H1 (cell line): ENCODE data around the gene CTIF. TPM values are rescaled to one million over a fixed set of nuclear protein-coding genes. Genes with fewer than 3 reads are reported as not detected.

Source experiments
- CTCF ChIA-PET: fragments of 300-600 bp; sonication (Branson Sonifier 250); formaldehyde crosslinking; loops from one replicate; lab custom pipeline; 2021; ENCODE audit not compliant: partially characterized antibody; lab: Charles Lee
- POLR2A ChIA-PET: fragments of 300-600 bp; sonication (Branson Sonifier 250); formaldehyde crosslinking; loops from one replicate; lab custom pipeline; 2021; ENCODE audit warnings: inconsistent platforms; ENCODE audit not compliant: partially characterized antibody; lab: Charles Lee
- DNase-seq, 2 experiments: peaks; one replicate each; pipeline versions ENCODE4 v3.0.0 to v3.0.0-alpha.2; 2010 to 2022; ENCODE audit warnings: low spot score in 2 of 2, low read depth in 1 of 2, mixed read lengths in 1 of 2
- FAIRE-seq: peaks from 2 replicates; lab custom pipeline; 2011; peaks lifted over from hg19 to GRCh38; lab: Jason Lieb, UNC
- H2AFZ ChIP-seq: 2 replicates; pipeline ENCODE4 v1.8.1; 2012; ENCODE audit warnings: low read length, inconsistent platforms
- H2AK5ac ChIP-seq: 2 replicates; pipeline ENCODE4 v1.6.1; 2013; ENCODE audit warnings: low read depth, low read length
- H2BK120ac ChIP-seq: replicated peaks from 2 replicates; pipeline ENCODE3; 2013; ENCODE audit warnings: low read depth, low read length, inconsistent platforms
- H2BK12ac ChIP-seq: 2 replicates; pipeline ENCODE4 v1.6.1; 2013; ENCODE audit warnings: low read depth, low read length
- H2BK15ac ChIP-seq: 2 replicates; pipeline ENCODE4 v1.6.1; 2013; ENCODE audit warnings: low read length
- H2BK20ac ChIP-seq: 2 replicates; pipeline ENCODE4 v1.6.1; 2013; ENCODE audit warnings: low read length
- H2BK5ac ChIP-seq: 2 replicates; pipeline ENCODE4 v1.6.1; 2013; ENCODE audit warnings: low read depth, low read length
- H3K14ac ChIP-seq: 2 replicates; pipeline ENCODE4 v1.6.1; 2013; ENCODE audit warnings: inconsistent platforms; ENCODE audit not compliant: insufficient read length
- H3K18ac ChIP-seq: 2 replicates; pipeline ENCODE4 v1.6.1; 2013; ENCODE audit warnings: low read length; ENCODE audit errors: extremely low read depth
- H3K23ac ChIP-seq: 2 replicates; pipeline ENCODE4 v1.6.1; 2013; ENCODE audit warnings: inconsistent platforms; ENCODE audit not compliant: insufficient read length
- H3K23me2 ChIP-seq: 2 replicates; pipeline ENCODE4 v1.6.1; 2013; ENCODE audit warnings: low read depth, low read length
- H3K27ac ChIP-seq: 2 replicates; pipeline ENCODE4 v1.6.1; 2011; ENCODE audit warnings: low read depth, low read length, inconsistent platforms
- H3K27me3 ChIP-seq, 4 experiments: replicated peaks in 1 of 4; 1 replicate in 1 of 4; 2 replicates in 3 of 4; pipeline versions ENCODE4 v1.6.1 to v1.8.1; 2011 to 2013; ENCODE audit warnings: low read length in 3 of 4, mild to moderate bottlenecking in 3 of 4, inconsistent platforms in 2 of 4, mixed read lengths in 2 of 4, moderate library complexity in 1 of 4; ENCODE audit not compliant: control insufficient read depth in 3 of 4, insufficient read depth in 3 of 4; ENCODE audit errors: extremely low read depth in 1 of 4
- H3K36me3 ChIP-seq, 4 experiments: 2 replicates each; pipeline versions ENCODE4 v1.6.1 to v1.8.1; 2011 to 2013; ENCODE audit warnings: mild to moderate bottlenecking in 4 of 4, low read length in 3 of 4, moderate library complexity in 2 of 4, control low read depth in 1 of 4, inconsistent platforms in 1 of 4; ENCODE audit not compliant: insufficient read depth in 4 of 4, control insufficient read depth in 2 of 4
- H3K4ac ChIP-seq: replicated peaks from 2 replicates; pipeline ENCODE3; 2013; ENCODE audit warnings: low read length, low read depth, mixed read lengths, inconsistent platforms; ENCODE audit not compliant: insufficient read length
- H3K4me1 ChIP-seq, 4 experiments: replicated peaks in 1 of 4; 1 replicate in 1 of 4; 2 replicates in 3 of 4; pipeline versions ENCODE4 v1.6.1 to v1.8.1; 2011 to 2013; ENCODE audit warnings: low read length in 3 of 4, inconsistent platforms in 2 of 4, mixed read lengths in 1 of 4; ENCODE audit not compliant: insufficient read depth in 4 of 4, control insufficient read depth in 3 of 4
- H3K4me2 ChIP-seq, 2 experiments: 2 replicates each; pipeline versions ENCODE4 v1.6.1 to v1.8.1; 2011 to 2013; ENCODE audit warnings: low read depth in 2 of 2, low read length in 2 of 2, control low read depth in 1 of 2, inconsistent platforms in 1 of 2, mild to moderate bottlenecking in 1 of 2; ENCODE audit not compliant: insufficient read depth in 1 of 2
- H3K4me3 ChIP-seq, 4 experiments: fragments of 200-600, 300-600 bp in 1 of 4; sonication (generic), shearing (Covaris generic), sonication (Bioruptor Twin) in 1 of 4; 2 replicates each; pipeline versions ENCODE4 v1.5.1 to v1.8.1; 2011 to 2016; ENCODE audit warnings: low read length in 4 of 4, low read depth in 3 of 4, control low read depth in 2 of 4, inconsistent platforms in 2 of 4, mild to moderate bottlenecking in 2 of 4, mixed read lengths in 1 of 4, moderate library complexity in 1 of 4; ENCODE audit not compliant: insufficient read depth in 2 of 4; ENCODE audit errors: extremely low read depth in 1 of 4
- H3K56ac ChIP-seq: replicated peaks from 2 replicates; pipeline ENCODE3; 2013; ENCODE audit warnings: low read depth, mild to moderate bottlenecking, mixed read lengths, low read length, inconsistent platforms; ENCODE audit not compliant: insufficient read length
- H3K79me1 ChIP-seq: 2 replicates; pipeline ENCODE4 v1.6.1; 2013; ENCODE audit warnings: low read depth, low read length, control low read depth
- H3K79me2 ChIP-seq, 2 experiments: 2 replicates each; pipeline versions ENCODE4 v1.6.1 to v1.8.1; 2012 to 2013; ENCODE audit warnings: low read length in 2 of 2, mild to moderate bottlenecking in 2 of 2, inconsistent platforms in 1 of 2; ENCODE audit not compliant: insufficient read depth in 2 of 2, control insufficient read depth in 1 of 2
- H3K9ac ChIP-seq, 4 experiments: replicated peaks in 1 of 4; 1 replicate in 1 of 4; 2 replicates in 3 of 4; pipeline versions ENCODE4 v1.6.1 to v1.8.1; 2011 to 2013; ENCODE audit warnings: low read depth in 3 of 4, low read length in 3 of 4, control low read depth in 2 of 4, mild to moderate bottlenecking in 2 of 4, moderate library complexity in 2 of 4, inconsistent platforms in 1 of 4; ENCODE audit errors: extremely low read depth in 1 of 4
- H3K9me3 ChIP-seq, 2 experiments: 2 replicates each; pipeline versions ENCODE4 v1.6.1 to v1.8.1; 2012 to 2013; ENCODE audit warnings: mild to moderate bottlenecking in 2 of 2, moderate library complexity in 2 of 2, control low read depth in 1 of 2, inconsistent platforms in 1 of 2, low read depth in 1 of 2, low read length in 1 of 2, mixed read lengths in 1 of 2; ENCODE audit not compliant: insufficient read depth in 2 of 2
- H4K20me1 ChIP-seq, 2 experiments: replicated peaks in 1 of 2; 2 replicates each; pipeline versions ENCODE3 to v1.8.1; 2011 to 2013; ENCODE audit warnings: inconsistent platforms in 2 of 2, low read length in 2 of 2, mild to moderate bottlenecking in 1 of 2; ENCODE audit not compliant: insufficient read depth in 2 of 2, control insufficient read depth in 1 of 2
- H4K5ac ChIP-seq: 2 replicates; pipeline ENCODE4 v1.6.1; 2013; ENCODE audit warnings: low read length, low read depth, mixed read lengths, inconsistent platforms; ENCODE audit not compliant: insufficient read length
- H4K8ac ChIP-seq: 2 replicates; pipeline ENCODE4 v1.8.0; 2013; ENCODE audit warnings: mild to moderate bottlenecking, moderate library complexity, low read length, inconsistent platforms; ENCODE audit not compliant: insufficient read depth; ENCODE audit errors: extremely low read depth
- H4K91ac ChIP-seq: replicated peaks from 2 replicates; pipeline ENCODE3; 2013; ENCODE audit warnings: low read length, mixed read lengths, inconsistent platforms; ENCODE audit not compliant: insufficient read length
- CBX5 ChIP-seq: fragments of 300-800, 300-1000 bp; sonication (generic); IDR thresholded peaks from 2 replicates; pipeline ENCODE4 v1.7.1; 2016; ENCODE audit warnings: antibody characterized with exemption, low read length, low read depth
- polyA plus RNA-seq, 7 experiments: library from polyadenylated mRNA; depleted of rRNA in 3 of 7; stranded (reverse) in 5 of 7; unstranded in 2 of 7; fragments of >200 nt in 5 of 7; fragments of 200-250 nt in 2 of 7; gene quantifications; 1 replicate in 5 of 7; 2 replicates in 1 of 7; 4 replicates in 1 of 7; pipeline versions ENCODE4 v1.2.1 to v1.2.3, GENCODE V29; 2011 to 2013; ENCODE audit warnings: missing spikeins in 2 of 7, mixed read lengths in 2 of 7
- total RNA-seq: library from RNA; stranded (reverse); fragmentation: NEBNext Ultra II Directional; extraction: Animal tissue kit (Norgen Biotek cat#: 25700); gene quantifications from 2 replicates; pipeline ENCODE4 v1.2.1, GENCODE V29; 2021

Gene CTIF
- total and polyA plus RNA-seq, 2 of the 8 experiments (the other 6 are each of a cell fraction or from before 2014, with no cell fraction given), result 9.0 to 17.8 TPM

DNA sequence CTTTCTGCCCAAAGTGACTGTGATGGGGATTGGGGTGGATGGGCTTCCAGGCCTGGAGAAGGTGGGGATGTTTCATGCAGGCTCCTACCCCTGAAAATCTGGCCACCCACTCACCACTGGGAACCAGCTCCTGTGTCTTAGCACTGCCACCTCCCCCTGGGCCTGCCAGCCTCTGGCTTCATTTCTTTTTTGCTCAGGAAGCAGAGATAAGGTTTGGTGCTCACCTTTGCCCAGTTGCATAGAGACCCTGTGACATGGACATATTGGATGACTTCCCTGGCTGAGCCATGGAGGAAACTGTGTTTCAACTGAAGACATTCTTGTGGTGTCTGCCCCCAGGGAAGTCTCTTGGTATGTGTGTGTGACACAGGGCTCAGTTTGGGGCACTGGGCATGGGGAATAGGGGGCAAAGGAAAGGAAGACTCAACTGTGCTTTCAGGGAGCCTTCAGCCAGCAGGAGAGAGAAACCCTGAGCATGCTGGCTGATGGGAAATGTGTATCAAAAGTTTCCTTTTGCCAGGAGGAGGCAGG, 16.7 kb downstream of the CTIF start:
- peaks cover 0 to 10% of the 10 kb centered on the region in 2 experiments for H4K20me1 ChIP-seq
- no peaks in the 10 kb centered on the region for H3K23me2 ChIP-seq
- CTCF ChIA-PET, result interaction anchor here (1.0 to 2.0 kb wide), 4 partner anchors 18 to 109 kb away, joined by 3 to 6 read pairs (median 4); no protein-coding TSS in a partner anchor
- no peak overlapping the region for H3K4ac ChIP-seq
- no peak overlapping the region for H4K8ac ChIP-seq
- no peak overlapping the region for H2BK5ac ChIP-seq
- no peak overlapping the region for H2BK12ac ChIP-seq
- H2BK20ac ChIP-seq, result no peak overlapping the region
- no peaks in the 10 kb centered on the region; a peak in 1 of 8 replicates for H3K36me3 ChIP-seq
- H2BK120ac ChIP-seq, result no peak overlapping the region
- POLR2A ChIA-PET, result interaction anchor here (1.0 to 1.5 kb wide), 2 partner anchors 9 to 17 kb away, joined by 3 to 4 read pairs; no protein-coding TSS in a partner anchor
- no peak for DNase-seq
- H4K5ac ChIP-seq, result no peak overlapping the region
- H3K9me3 ChIP-seq, result no peaks in the 10 kb centered on the region
- peaks cover 0 to 2% (median 0%) of the 10 kb centered on the region in 4 experiments; a peak in 2 of 7 replicates for H3K4me1 ChIP-seq
- no peak overlapping the region for H3K14ac ChIP-seq
- no peak overlapping the region for H2AK5ac ChIP-seq
- H3K4me3 ChIP-seq, result no peak overlapping the region
- no peak overlapping the region for H2BK15ac ChIP-seq
- H3K9ac ChIP-seq, result no peak overlapping the region
- no peak overlapping the region for H2AFZ ChIP-seq
- no peak overlapping the region for H3K18ac ChIP-seq
- TF ChIP-seq CBX5, result no peak
- no peak overlapping the region for H3K27ac ChIP-seq
- peaks cover 1 to 9% of the 10 kb centered on the region in 2 experiments; a peak in 2 of 4 replicates for H3K79me2 ChIP-seq
- no peaks in the 10 kb centered on the region for H3K27me3 ChIP-seq
- FAIRE-seq, result no peak
- H3K4me2 ChIP-seq, result no peak overlapping the region
- no peak overlapping the region for H3K23ac ChIP-seq
- H3K79me1 ChIP-seq, result peaks cover 7% of the 10 kb centered on the region
- no peak overlapping the region for H3K56ac ChIP-seq
- no peak overlapping the region for H4K91ac ChIP-seq
